NCI-H748 treated with DMSO at 0.1 percent for 48 hours (cell line): ENCODE measurements around the gene TTC31.
"Not testable (repeated sequence)": the region's sequence is repeated elsewhere in the genome, so short reads cannot be mapped to it uniquely, and the experiment has no call there.

Experiments
- DNase-seq: peaks from one replicate; lab custom pipeline; 2025; lab: John Stamatoyannopoulos, UW

TTC31 gene

GRCh38 chr2:74457549-74458131 is 25.2 kb upstream of the TTC31 start:
- DNase-seq, result peak; percentile 57

DNA sequence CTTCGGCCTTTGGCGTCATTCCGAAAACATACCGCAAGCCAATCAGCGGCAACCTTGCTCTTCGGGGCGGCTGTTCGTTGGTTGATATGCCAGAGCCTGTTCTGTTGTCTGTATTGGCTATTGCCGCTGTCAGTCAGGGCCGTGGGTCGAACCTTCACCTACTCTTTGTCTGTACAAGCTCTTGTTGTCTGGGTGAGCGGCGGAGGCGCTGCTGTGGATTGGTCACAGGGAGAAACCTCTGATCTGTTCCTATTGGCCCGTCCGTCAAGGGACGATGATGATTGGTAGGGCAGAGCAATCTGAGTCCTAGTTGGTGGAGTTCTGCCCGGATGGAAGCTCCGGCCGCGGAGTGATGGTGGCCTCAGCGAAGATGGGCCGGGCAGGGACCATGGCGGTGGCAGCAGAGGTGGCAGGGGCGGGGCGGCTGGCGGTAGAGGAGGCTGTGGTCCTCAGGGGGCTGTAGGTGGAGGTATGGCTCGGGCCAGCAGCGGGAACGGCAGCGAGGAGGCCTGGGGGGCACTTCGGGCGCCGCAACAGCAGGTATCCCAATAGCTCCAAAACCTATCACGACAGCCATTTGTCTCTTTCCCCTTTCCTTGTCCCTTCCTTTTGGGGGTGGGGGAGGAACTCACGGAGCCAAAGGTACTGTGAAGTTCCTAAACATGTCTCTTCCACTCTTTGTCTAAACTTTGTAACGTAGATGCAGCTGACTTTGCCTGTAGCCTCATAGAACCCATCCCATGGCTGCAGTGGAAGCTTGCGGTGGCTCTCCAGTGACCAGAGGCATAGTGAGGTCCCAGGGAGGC is 24.5 kb upstream of the TTC31 start, which contains the start of gene WBP1:
TSS of gene WBP1 (plus strand) at position 307 of the 806 bp plus-strand sequence. CDS start at position 472, 165 bp downstream.
- DNase-seq, result peak; percentile 97

- DNase-seq, result no peak
These were observed 23.9 kb upstream of the TTC31 start for GRCh38 chr2:74458938-74459363.

GRCh38 chr2:74459503-74460118 is 23.3 kb upstream of the TTC31 start:
- not testable (repeated sequence) for DNase-seq

DNA sequence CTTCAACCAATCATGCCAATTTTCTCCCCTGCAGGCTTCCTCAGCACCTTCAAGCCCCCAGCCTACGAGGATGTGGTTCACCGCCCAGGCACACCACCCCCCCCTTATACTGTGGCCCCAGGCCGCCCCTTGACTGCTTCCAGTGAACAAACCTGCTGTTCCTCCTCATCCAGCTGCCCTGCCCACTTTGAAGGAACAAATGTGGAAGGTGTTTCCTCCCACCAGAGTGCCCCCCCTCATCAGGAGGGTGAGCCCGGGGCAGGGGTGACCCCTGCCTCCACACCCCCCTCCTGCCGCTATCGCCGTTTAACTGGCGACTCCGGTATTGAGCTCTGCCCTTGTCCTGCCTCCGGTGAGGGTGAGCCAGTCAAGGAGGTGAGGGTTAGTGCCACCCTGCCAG is 22.7 kb upstream of the TTC31 start:
- not testable (repeated sequence) for DNase-seq

DNA sequence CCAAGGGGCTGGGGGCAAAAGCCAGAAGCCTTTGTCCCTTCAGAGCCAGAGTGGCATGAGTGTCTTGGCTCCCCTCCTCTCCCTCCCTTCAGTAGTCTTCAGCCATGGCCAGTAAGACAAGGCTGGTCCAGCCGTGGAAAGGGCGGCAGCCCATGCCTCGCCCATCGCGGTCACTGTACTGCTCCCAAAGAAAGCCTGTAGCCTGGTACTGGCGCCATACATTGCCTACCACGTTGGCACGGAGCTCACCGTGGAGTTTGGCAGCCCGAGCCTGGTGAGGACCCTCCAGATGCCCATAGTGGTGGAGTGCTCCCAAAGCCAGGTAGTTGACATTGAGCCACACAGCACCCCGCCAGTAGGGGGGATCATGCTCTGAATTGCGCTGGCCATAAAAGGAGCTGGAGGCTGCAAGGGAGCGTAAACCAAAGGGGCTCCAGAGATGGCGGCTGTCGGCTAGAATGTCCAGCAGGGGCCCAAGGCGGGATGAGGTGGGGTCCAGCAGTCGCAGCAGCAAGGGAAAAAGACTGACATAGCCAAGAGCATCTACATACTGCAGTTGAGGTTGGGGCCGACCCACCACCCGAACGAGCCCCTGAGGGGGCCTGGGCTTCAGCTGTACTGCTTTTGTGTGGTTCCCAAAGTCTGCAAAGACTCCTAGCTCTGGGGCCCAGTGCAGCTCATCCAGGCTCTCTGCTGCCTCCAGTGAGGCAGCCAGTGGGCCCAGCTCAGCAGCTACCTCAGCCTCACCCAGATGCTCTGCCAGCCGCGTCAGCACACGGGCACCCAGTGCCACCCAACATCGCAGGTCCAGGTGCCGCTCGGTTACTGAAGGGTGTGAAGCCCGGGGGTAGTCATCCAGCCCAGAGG is 21.5 kb upstream of the TTC31 start:
- no peak for DNase-seq

DNA sequence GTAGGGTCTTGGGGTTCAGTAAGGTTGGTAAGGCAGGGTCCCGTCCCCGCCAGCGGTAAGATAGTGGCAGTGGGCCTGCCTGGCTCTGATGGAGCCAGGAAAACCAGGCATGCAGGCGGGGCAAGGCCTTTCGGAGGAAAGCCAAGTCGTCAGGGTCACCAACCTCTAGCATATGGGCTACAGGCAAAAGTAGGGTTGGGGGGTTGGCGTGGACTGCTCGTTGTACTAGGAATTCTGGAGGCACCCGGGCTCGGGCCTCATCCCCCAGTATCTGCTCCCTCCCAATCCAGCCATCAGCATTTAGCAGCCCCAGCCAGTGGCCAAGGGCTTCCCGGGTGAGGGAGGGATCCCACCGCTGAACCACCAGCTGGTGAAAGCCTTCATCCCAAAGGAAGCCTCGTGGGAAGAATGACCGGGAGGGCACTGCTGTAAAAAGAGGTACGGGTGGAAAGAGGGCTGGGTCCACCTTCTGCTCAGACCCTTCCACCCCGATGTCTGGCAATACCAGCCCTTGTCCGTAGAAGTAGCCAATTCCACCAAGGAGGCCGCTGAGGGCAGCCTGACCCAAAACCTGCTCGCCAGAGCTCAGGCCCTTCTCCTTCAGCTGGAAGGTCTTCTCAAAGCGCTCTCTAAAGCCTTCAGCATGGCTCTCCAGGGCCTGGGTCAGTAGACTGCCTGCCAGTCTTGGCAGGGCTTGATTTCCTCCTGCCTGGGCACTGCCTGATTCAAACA is 20.7 kb upstream of the TTC31 start:
- no peak for DNase-seq

DNA sequence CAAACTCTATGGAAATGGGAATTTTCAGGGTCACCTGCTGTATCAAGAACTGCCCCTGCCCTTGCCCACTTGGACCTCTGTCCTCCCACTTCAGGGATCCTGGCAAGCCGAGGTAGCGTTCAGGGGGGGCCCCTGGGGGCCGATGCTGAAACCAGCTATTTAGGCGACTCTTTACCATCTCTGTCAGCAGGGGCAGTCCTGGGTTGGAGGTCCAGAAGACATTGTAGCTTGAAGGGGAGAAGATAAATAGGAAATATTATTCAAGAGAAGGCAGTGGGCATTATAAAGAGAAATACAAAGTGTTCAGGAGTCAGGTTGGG is 20.1 kb upstream of the TTC31 start:
- no peak for DNase-seq

- DNase-seq, result no peak
These were observed 18.5 kb upstream of the TTC31 start for GRCh38 chr2:74464406-74464805.

DNA sequence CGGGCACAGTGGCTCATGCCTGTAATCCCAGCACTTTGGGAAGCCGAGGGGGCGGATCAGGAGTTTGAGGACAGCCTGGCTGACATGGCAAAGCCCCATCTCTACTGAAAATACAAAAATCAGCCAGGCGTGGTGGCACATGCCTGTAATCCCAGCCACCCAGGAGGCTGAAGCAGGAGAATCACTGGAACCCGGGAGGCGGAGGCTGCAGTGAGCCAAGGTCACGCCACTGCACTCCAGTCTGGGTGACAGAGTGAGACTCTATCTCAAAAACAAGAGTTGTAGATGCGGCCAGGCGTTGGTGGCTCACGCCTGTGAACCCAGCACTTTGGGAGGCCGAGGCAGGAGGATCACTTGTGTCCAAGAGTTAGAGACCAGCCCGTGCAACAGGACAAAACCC is 12.1 kb upstream of the TTC31 start:
- DNase-seq, result not testable (repeated sequence)

- DNase-seq, result no peak
These were observed 11.4 kb upstream of the TTC31 start for GRCh38 chr2:74471332-74472065.

- DNase-seq, result peak; percentile 60
These were observed 10.6 kb upstream of the TTC31 start, which contains the start of gene MRPL53 for GRCh38 chr2:74472086-74472944. Gene MRPL53, minus strand, starts transcription at chr2:74472680. Its CDS starts 20 bp downstream, at chr2:74472660.

- no peak for DNase-seq
These were observed 10.0 kb upstream of the TTC31 start for GRCh38 chr2:74472945-74473258.

- no peak for DNase-seq
These were observed 8.4 kb upstream of the TTC31 start for GRCh38 chr2:74474481-74474880.

DNA sequence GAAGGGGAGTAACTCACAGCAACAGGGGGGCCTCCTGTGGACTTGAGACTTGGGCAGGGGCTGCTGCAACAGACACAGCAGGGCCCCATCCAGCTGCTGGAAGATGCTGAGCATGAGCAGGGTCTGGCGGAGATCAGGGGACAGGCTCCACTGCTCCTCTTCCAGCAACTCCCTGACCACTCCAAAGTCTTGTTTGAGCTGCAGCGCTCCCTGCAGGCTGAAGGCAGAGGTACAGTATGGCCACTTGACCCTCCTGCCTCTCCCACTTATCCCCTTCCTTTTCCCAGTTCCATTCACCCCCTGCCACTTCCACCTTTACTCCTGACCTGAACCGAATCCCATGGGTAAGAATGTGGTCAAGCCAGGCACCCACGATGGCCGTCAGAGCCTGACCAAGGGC is 8.0 kb upstream of the TTC31 start:
- DNase-seq, result no peak

GRCh38 chr2:74481431-74481830 is 1.4 kb upstream of the TTC31 start:
- DNase-seq, result no peak

DNA sequence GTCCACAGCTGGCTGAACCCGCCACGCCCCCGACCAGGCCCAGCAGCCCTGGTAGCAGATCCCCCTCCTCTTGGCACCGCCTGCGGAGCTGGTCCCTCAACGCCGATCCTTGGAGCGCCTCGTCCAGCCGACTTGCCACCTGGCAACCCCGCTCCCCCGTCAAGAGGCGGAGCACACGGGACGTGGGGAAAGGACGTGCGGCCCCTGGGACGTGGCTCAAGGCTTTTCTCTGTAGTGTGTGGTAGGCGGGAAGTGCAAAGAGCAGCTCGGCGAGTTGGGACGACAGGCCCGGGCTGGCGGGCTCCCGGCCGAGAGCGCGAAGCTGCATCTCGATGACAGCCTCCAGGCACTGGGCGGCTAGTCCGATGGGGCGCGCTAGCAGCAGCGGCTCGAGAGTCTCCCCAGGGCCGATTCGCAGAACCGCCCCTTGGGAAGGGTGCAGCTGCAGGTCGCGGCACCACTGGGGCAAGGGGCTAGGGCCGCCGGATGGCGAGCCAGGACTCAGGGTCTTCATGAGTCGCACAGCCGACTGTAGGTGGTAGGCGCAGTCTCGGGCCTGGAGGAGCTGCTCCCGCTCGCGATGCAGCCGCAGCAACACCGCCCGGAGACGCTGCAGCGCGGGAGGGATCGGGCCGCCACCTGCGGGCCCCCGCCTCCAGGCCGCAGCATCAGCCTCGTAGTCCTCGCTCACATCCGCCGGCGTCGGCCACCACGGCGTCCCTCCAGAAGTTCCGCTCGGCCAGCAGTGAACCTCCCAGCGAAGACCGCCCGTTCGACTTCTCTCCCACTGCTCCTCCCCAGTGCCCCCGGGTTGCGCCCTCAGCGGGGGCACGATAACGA is 700 bp upstream of the TTC31 start:
- DNase-seq, result no peak

DNA sequence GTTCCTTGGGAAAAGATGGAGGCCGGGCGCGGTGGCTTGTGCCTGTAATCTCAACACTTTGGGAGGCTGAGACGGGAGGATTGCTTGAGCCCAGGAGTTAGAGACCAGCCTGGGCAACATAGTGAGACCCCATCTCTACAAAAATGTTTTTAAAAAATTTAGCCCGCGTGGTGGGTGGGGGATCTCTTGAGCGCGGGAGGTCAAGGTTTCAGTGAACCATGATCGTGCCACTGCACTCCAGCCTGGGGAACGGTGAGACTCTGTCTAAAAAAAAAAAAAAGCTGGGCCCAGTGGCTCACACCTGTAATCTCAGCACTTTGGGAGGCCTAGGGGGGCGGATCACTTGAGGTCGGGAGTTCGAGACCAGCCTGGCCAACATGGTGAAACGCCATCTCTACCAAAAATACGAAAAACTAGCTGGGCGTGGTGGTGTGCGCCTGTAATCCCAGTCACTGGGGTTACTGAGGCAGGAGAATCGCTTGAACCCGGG is 839 bp downstream of the TTC31 start:
- DNase-seq, result not testable (repeated sequence)

GRCh38 chr2:74486141-74486540 is 3.3 kb downstream of the TTC31 start:
- no peak for DNase-seq
